HG03342 (cell line): Measurements from ENCODE around the gene MAST1.
"Not testable (repeated sequence)": the region's sequence is repeated elsewhere in the genome, so short reads cannot be mapped to it uniquely, and the experiment has no call there.

ENCODE experiments used
- ATAC-seq: cut with Tn5 transposase; IDR thresholded peaks from one replicate; pipeline ENCODE4 v1.9.1; 2021; ENCODE audit warnings: mild to moderate bottlenecking, moderate library complexity; ENCODE audit not compliant: unreplicated experiment

The MAST1 gene

GRCh38 chr19:12838886-12839756 is 806 bp downstream of the MAST1 start:
- ATAC-seq: no peak

GRCh38 chr19:12840091-12841079 is 2.1 kb downstream of the MAST1 start:
- no peak for ATAC-seq

DNA sequence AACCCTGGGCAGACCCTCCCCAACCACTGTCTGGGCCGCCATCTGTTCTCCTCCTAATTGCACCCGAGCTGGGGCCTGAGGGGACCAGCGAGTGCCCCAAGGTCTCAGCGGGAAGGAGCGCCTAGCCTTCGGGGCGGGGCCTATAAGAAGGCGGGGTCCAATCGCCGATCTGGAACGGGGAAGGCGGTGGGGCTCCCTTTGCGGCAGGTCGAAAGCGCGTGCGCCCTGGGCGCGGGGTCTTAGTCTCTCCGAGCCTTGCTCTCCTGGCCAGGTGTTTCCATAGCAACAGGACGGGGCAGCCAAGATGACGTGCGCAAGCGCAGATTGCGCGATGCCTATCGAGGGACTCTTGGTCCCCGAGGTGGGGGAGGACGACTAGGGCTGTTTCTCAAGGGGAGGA is 2.8 kb downstream of the MAST1 start:
- ATAC-seq: no peak

DNA sequence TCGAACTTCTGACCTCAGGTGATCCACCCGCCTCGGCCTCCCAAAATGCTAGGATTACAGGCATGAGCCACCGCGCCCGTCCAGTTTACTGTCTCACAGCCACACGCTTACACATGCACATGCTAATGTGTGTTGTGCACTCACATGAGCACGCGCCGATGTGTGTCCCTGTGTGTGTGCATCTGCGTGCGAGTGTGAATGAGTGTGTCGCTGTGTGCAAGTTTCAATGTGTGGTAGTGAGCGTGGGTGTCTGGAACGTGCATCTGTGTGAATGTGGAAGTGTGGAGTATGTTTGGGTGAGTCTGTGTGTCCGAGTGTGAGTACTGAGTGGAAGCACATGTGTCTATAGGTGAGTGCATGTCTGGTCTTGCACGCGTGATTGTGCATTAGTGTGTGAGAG is 4.2 kb downstream of the MAST1 start:
- no peak for ATAC-seq

- no peak for ATAC-seq
Observed at GRCh38 chr19:12843328-12843727, 5.0 kb downstream of the MAST1 start.

GRCh38 chr19:12843999-12844732 is 5.9 kb downstream of the MAST1 start:
- no peak for ATAC-seq

- ATAC-seq: not testable (repeated sequence)
Observed at GRCh38 chr19:12846613-12847012, 8.3 kb downstream of the MAST1 start.

- ATAC-seq: no peak
Observed at GRCh38 chr19:12847159-12848139, 9.1 kb downstream of the MAST1 start.

GRCh38 chr19:12856653-12857052 is 18.3 kb downstream of the MAST1 start:
- ATAC-seq: no peak

- ATAC-seq: no peak
Observed at GRCh38 chr19:12858041-12858928, 20.0 kb downstream of the MAST1 start.

DNA sequence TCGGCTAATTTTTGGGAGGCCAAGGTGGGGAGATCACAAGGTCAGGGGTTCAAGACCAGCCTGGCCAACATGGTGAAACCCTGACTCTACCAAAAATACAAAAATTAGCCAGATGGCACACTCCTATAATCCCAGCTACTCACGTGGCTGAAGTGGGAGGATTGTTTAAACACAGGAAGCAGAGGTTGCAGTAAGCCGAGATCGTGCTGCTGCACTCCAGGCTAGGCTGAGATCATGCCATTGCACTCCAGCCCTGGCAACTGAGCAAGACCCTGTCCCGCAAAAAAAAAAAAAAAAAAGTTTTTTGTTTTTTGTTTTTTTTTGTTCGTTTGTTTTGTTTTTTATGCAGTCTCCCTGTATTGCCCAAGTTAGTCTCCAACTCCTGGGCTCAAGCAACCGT is 21.2 kb downstream of the MAST1 start:
- no peak for ATAC-seq

- ATAC-seq: no peak
Observed at GRCh38 chr19:12864143-12864542, 25.8 kb downstream of the MAST1 start.

GRCh38 chr19:12864721-12865715 is 26.7 kb downstream of the MAST1 start:
- no peak for ATAC-seq

DNA sequence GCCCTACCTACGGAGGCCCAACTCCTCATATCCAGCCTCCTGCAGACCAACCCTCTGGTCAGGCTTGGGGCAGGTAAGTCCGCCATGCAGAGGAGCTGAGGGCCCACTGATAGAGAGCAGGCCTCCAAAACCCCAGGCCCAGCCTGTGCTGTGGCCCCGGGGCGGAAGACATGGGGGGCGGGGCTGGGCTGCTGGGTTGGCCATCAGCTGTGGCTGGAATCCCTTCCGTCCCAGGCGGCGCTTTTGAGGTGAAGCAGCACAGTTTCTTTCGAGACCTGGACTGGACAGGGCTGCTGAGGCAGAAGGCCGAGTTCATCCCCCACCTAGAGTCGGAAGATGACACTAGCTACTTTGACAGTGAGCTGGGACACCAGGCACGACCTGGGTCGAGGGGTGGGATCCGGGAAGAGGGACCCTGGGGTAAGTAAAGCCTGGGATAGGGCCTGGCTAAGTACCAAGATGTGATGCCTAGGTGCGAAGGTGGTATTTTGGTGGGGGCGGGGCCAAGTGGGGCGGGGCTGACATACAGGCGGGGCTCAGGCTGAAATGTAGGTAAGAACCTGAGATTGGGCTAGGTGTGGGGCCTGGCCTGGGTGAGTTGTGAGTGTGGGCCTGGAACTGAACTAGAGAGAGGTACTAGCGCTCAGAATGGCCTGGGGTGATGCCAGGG is 27.6 kb downstream of the MAST1 start:
- ATAC-seq: no peak

- ATAC-seq: no peak
Observed at GRCh38 chr19:12866416-12867119, 28.3 kb downstream of the MAST1 start.
